IPS-18c (cell line): ENCODE results near the gene BCAS1.

Source experiments
- H3K4me3 ChIP-seq: 2 replicates; pipeline ENCODE4 v1.7.0; 2013; ENCODE audit warnings: low read depth, mild to moderate bottlenecking, low read length, moderate library complexity; ENCODE audit not compliant: insufficient read depth
- H3K9me3 ChIP-seq: one replicate; pipeline ENCODE4 v1.6.1; 2013; ENCODE audit warnings: mild to moderate bottlenecking, low read length, moderate library complexity; ENCODE audit not compliant: control insufficient read depth, insufficient read depth

The BCAS1 gene

GRCh38 chr20:54070187-54070987 lies at the start of gene BCAS1:
BCAS1 (minus strand) TSS chr20:54070594; CDS start chr20:54058718, 11,876 bp downstream.
- Histone ChIP-seq H3K4me3 (no peak within 1 kb of the TSS), H3K9me3 (no peaks in the 10 kb centered on the region)

GRCh38 chr20:54119744-54120143 lies 49.4 kb upstream of the BCAS1 start:
- Histone ChIP-seq H3K4me3 (no peak overlapping the region), H3K9me3 (no peaks in the 10 kb centered on the region)

- Histone ChIP-seq H3K4me3 (no peak overlapping the region), H3K9me3 (no peaks in the 10 kb centered on the region)
Observed at GRCh38 chr20:54118220-54119001, 48.0 kb upstream of the BCAS1 start.

GRCh38 chr20:54116550-54117235 lies 46.3 kb upstream of the BCAS1 start:
- no peak overlapping the region for H3K4me3 ChIP-seq
- no peaks in the 10 kb centered on the region for H3K9me3 ChIP-seq

- Histone ChIP-seq H3K4me3 (no peak overlapping the region), H3K9me3 (no peaks in the 10 kb centered on the region)
Observed at GRCh38 chr20:54115172-54115854, 44.9 kb upstream of the BCAS1 start.

- H3K9me3 ChIP-seq, result no peaks in the 10 kb centered on the region
- H3K4me3 ChIP-seq, result no peak overlapping the region
Observed at GRCh38 chr20:54114109-54114508, 43.7 kb upstream of the BCAS1 start.

- no peaks in the 10 kb centered on the region for H3K9me3 ChIP-seq
- H3K4me3 ChIP-seq, result no peak overlapping the region
Observed at GRCh38 chr20:54113566-54113965, 43.2 kb upstream of the BCAS1 start.

GRCh38 chr20:54112221-54112884 lies 42.0 kb upstream of the BCAS1 start:
- Histone ChIP-seq H3K4me3 (no peak overlapping the region), H3K9me3 (no peaks in the 10 kb centered on the region)

GRCh38 chr20:54111460-54111859 lies 41.1 kb upstream of the BCAS1 start:
- H3K9me3 ChIP-seq, result no peaks in the 10 kb centered on the region
- H3K4me3 ChIP-seq, result no peak overlapping the region

- Histone ChIP-seq H3K4me3 (no peak overlapping the region), H3K9me3 (no peaks in the 10 kb centered on the region)
Observed at GRCh38 chr20:54110457-54110856, 40.1 kb upstream of the BCAS1 start.

GRCh38 chr20:54110041-54110440 lies 39.6 kb upstream of the BCAS1 start:
- H3K4me3 ChIP-seq, result no peak overlapping the region
- H3K9me3 ChIP-seq, result no peaks in the 10 kb centered on the region

GRCh38 chr20:54108817-54109216 lies 38.4 kb upstream of the BCAS1 start:
- Histone ChIP-seq H3K9me3 (no peaks in the 10 kb centered on the region), H3K4me3 (no peak overlapping the region)

GRCh38 chr20:54108326-54108642 lies 37.9 kb upstream of the BCAS1 start:
- Histone ChIP-seq H3K9me3 (no peaks in the 10 kb centered on the region), H3K4me3 (no peak overlapping the region)

- no peaks in the 10 kb centered on the region for H3K9me3 ChIP-seq
- H3K4me3 ChIP-seq, result no peak overlapping the region
Observed at GRCh38 chr20:54107600-54108325, 37.4 kb upstream of the BCAS1 start.

- Histone ChIP-seq H3K4me3 (no peak overlapping the region), H3K9me3 (no peaks in the 10 kb centered on the region)
Observed at GRCh38 chr20:54107181-54107580, 36.8 kb upstream of the BCAS1 start.

GRCh38 chr20:54106162-54106561 lies 35.8 kb upstream of the BCAS1 start:
- H3K4me3 ChIP-seq, result no peak overlapping the region
- H3K9me3 ChIP-seq, result no peaks in the 10 kb centered on the region
